ENCODE measurements around the gene AKR1C1.
"Not testable (repeated sequence)": the region's sequence is repeated elsewhere in the genome, so short reads cannot be mapped to it uniquely, and the experiment has no call there.

AKR1C1 gene

GRCh38 chr10:4962876-4963814 lies at the start of gene AKR1C1:
AKR1C1 (plus strand) TSS chr10:4963415; CDS start chr10:4963445, 30 bp downstream.
- not testable (repeated sequence) for H3K4me3 Mint-ChIP-seq, H3K9me3 Mint-ChIP-seq, H3K27ac Mint-ChIP-seq, H3K36me3 Mint-ChIP-seq, H3K27me3 Mint-ChIP-seq, H3K4me1 Mint-ChIP-seq

- Mint-ChIP-seq H3K9me3 (no peaks in the 10 kb centered on the region), H3K27me3 (no peaks in the 10 kb centered on the region), H3K4me1 (no peaks in the 10 kb centered on the region), H3K4me3 (no peak overlapping the region), H3K27ac (no peak overlapping the region), H3K36me3 (peaks cover 2% of the 10 kb centered on the region)
These were observed 48.9 kb upstream of the AKR1C1 start for GRCh38 chr10:4914213-4914850.

GRCh38 chr10:4916086-4916716 lies 47.0 kb upstream of the AKR1C1 start:
- Mint-ChIP-seq H3K4me3 (no peak overlapping the region), H3K36me3 (no peaks in the 10 kb centered on the region), H3K27me3 (no peaks in the 10 kb centered on the region)

GRCh38 chr10:4918236-4918635 lies 45.0 kb upstream of the AKR1C1 start:
- no peak overlapping the region for H3K4me3 Mint-ChIP-seq
- H3K36me3 Mint-ChIP-seq, result no peaks in the 10 kb centered on the region
- no peaks in the 10 kb centered on the region for H3K27me3 Mint-ChIP-seq
- no peaks in the 10 kb centered on the region for H3K9me3 Mint-ChIP-seq
- H3K4me1 Mint-ChIP-seq, result no peaks in the 10 kb centered on the region
- H3K27ac Mint-ChIP-seq, result no peak overlapping the region

More at GRCh38 chr10:4916086-4916716, 47.0 kb upstream of the AKR1C1 start:
- Mint-ChIP-seq H3K27ac (no peak overlapping the region), H3K9me3 (no peaks in the 10 kb centered on the region), H3K4me1 (no peaks in the 10 kb centered on the region)

GRCh38 chr10:4924482-4924881 lies 38.7 kb upstream of the AKR1C1 start:
- not testable (repeated sequence) for H3K4me3 Mint-ChIP-seq, H3K36me3 Mint-ChIP-seq, H3K27me3 Mint-ChIP-seq, H3K27ac Mint-ChIP-seq, H3K4me1 Mint-ChIP-seq
- peaks cover 12% of the 10 kb centered on the region for H3K9me3 Mint-ChIP-seq

- Mint-ChIP-seq H3K27ac (no peak overlapping the region), H3K9me3 (peaks cover 12% of the 10 kb centered on the region), H3K4me3 (no peak overlapping the region), H3K27me3 (no peaks in the 10 kb centered on the region), H3K36me3 (peaks cover 4% of the 10 kb centered on the region), H3K4me1 (no peaks in the 10 kb centered on the region)
These were observed 36.8 kb upstream of the AKR1C1 start for GRCh38 chr10:4926400-4926799.

- Mint-ChIP-seq H3K4me1 (no peaks in the 10 kb centered on the region), H3K27me3 (no peaks in the 10 kb centered on the region)
These were observed 31.6 kb upstream of the AKR1C1 start for GRCh38 chr10:4931587-4931986.

GRCh38 chr10:4934391-4934987 lies 28.7 kb upstream of the AKR1C1 start:
- Mint-ChIP-seq H3K27ac (no peak overlapping the region), H3K27me3 (no peaks in the 10 kb centered on the region), H3K4me1 (no peaks in the 10 kb centered on the region), H3K36me3 (no peaks in the 10 kb centered on the region), H3K4me3 (no peak overlapping the region), H3K9me3 (no peaks in the 10 kb centered on the region)

More at GRCh38 chr10:4931587-4931986, 31.6 kb upstream of the AKR1C1 start:
- no peak overlapping the region for H3K27ac Mint-ChIP-seq
- H3K4me3 Mint-ChIP-seq, result no peak overlapping the region
- H3K9me3 Mint-ChIP-seq, result peaks cover 4% of the 10 kb centered on the region
- peaks cover 2% of the 10 kb centered on the region for H3K36me3 Mint-ChIP-seq

GRCh38 chr10:4937346-4937745 lies 25.9 kb upstream of the AKR1C1 start:
- Mint-ChIP-seq H3K9me3 (no peaks in the 10 kb centered on the region), H3K27me3 (no peaks in the 10 kb centered on the region)

GRCh38 chr10:4939224-4940072 lies 23.8 kb upstream of the AKR1C1 start:
- H3K4me1 Mint-ChIP-seq, result no peaks in the 10 kb centered on the region
- no peaks in the 10 kb centered on the region for H3K27me3 Mint-ChIP-seq
- no peaks in the 10 kb centered on the region for H3K36me3 Mint-ChIP-seq
- no peaks in the 10 kb centered on the region for H3K9me3 Mint-ChIP-seq
- no peak overlapping the region for H3K4me3 Mint-ChIP-seq
- H3K27ac Mint-ChIP-seq, result no peak overlapping the region

More at GRCh38 chr10:4937346-4937745, 25.9 kb upstream of the AKR1C1 start:
- no peaks in the 10 kb centered on the region for H3K36me3 Mint-ChIP-seq
- H3K27ac Mint-ChIP-seq, result no peak overlapping the region
- H3K4me3 Mint-ChIP-seq, result no peak overlapping the region
- H3K4me1 Mint-ChIP-seq, result no peaks in the 10 kb centered on the region

GRCh38 chr10:4940073-4940428 lies 23.2 kb upstream of the AKR1C1 start:
- H3K9me3 Mint-ChIP-seq, H3K27ac Mint-ChIP-seq, H3K4me3 Mint-ChIP-seq, H3K36me3 Mint-ChIP-seq, H3K4me1 Mint-ChIP-seq, H3K27me3 Mint-ChIP-seq: not testable (repeated sequence)

GRCh38 chr10:4940909-4941308 lies 22.3 kb upstream of the AKR1C1 start:
- not testable (repeated sequence) for H3K4me3 Mint-ChIP-seq, H3K36me3 Mint-ChIP-seq, H3K9me3 Mint-ChIP-seq, H3K27me3 Mint-ChIP-seq, H3K4me1 Mint-ChIP-seq, H3K27ac Mint-ChIP-seq

GRCh38 chr10:4941540-4942330 lies 21.5 kb upstream of the AKR1C1 start:
- Mint-ChIP-seq H3K27me3 (no peaks in the 10 kb centered on the region), H3K4me1 (no peaks in the 10 kb centered on the region), H3K4me3 (no peak overlapping the region), H3K9me3 (no peaks in the 10 kb centered on the region), H3K36me3 (no peaks in the 10 kb centered on the region), H3K27ac (no peak overlapping the region)

- H3K36me3 Mint-ChIP-seq, H3K4me3 Mint-ChIP-seq, H3K27me3 Mint-ChIP-seq, H3K4me1 Mint-ChIP-seq, H3K27ac Mint-ChIP-seq, H3K9me3 Mint-ChIP-seq: not testable (repeated sequence)
These were observed 20.3 kb upstream of the AKR1C1 start for GRCh38 chr10:4942931-4943330.

Data from activated naive CD4-positive, alpha-beta T cell treated with anti-CD3 and anti-CD28 coated beads, Interleukin-2, amount 50 U/mL, for 24 hours (primary cell).